LNCaP clone FGC (cell line): ENCODE measurements around the gene PLLP.
"Not testable (repeated sequence)": the region's sequence is repeated elsewhere in the genome, so short reads cannot be mapped to it uniquely, and the experiment has no call there.

ENCODE experiments used
- DNase-seq: peaks from one replicate; pipeline ENCODE4 v3.0.0-alpha.2; 2011; ENCODE audit warnings: low read depth
- H3K4me3 ChIP-seq: 2 replicates; pipeline ENCODE4 v1.5.1; 2011; ENCODE audit warnings: mild to moderate bottlenecking, low read depth, low read length, control low read depth
- CTCF ChIP-seq: IDR thresholded peaks from 2 replicates; pipeline ENCODE4 v1.5.1; 2012; ENCODE audit warnings: mild to moderate bottlenecking; ENCODE audit not compliant: control insufficient read depth, insufficient read depth; ENCODE audit errors: extremely low read depth

The PLLP gene

GRCh38 chr16:57273359-57273758, 11.1 kb downstream of the PLLP start:
- H3K4me3 ChIP-seq = no peak overlapping the region
- no peak for DNase-seq
- TF ChIP-seq CTCF = no peak

DNA sequence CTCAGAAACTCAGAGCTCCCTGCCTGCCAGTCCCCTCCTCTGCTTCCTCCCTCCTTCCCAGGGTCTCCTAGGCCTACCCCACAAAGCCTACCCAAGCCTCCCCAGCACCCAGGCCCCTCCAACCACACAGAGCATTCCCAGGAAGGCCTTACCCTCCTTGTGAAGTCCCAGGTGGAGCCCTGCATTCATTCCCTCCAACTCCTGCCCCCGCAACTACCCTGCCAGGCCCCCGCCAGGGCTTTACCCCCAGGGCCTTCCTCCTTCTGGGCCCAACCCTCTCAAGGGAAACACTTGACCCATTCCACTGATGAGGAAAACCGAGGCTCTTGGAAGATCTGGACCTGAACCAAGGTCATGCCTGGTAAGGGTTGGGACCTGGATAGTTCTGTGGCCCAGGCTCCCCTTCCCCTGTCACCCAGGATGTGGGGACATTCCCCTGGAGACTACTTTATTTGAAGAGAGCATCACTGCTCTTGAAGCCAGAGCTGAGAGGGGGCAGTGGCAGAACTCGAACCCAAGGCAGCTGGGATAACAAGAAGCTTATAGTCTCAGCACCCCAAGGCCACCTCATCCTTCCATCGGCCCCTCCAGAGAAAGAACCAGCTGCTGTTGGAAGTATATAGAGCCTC, 12.5 kb downstream of the PLLP start:
- no peak overlapping the region for H3K4me3 ChIP-seq
- no peak for TF ChIP-seq CTCF

DNA sequence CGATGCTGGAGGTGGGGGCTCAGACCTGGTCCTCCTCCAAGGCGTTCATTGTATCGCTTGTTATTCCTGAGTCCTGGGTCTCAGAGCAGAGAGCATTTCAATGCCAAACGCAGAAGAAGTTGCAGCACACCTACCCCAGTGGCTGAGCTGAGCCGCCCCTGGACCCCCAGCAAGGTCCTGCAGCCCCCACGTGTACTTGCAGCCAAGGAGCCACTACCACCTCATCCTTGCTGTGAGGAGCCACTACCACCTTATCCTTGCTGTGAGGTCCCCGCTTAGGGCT, 13.5 kb downstream of the PLLP start:
- TF ChIP-seq CTCF = no peak
- no peak overlapping the region for H3K4me3 ChIP-seq
- DNase-seq = no peak

More for the DNA sequence above, 12.5 kb downstream of the PLLP start:
- no peak for DNase-seq

GRCh38 chr16:57270221-57271062, 14.0 kb downstream of the PLLP start:
- H3K4me3 ChIP-seq = no peak overlapping the region
- no peak for TF ChIP-seq CTCF
- no peak for DNase-seq

DNA sequence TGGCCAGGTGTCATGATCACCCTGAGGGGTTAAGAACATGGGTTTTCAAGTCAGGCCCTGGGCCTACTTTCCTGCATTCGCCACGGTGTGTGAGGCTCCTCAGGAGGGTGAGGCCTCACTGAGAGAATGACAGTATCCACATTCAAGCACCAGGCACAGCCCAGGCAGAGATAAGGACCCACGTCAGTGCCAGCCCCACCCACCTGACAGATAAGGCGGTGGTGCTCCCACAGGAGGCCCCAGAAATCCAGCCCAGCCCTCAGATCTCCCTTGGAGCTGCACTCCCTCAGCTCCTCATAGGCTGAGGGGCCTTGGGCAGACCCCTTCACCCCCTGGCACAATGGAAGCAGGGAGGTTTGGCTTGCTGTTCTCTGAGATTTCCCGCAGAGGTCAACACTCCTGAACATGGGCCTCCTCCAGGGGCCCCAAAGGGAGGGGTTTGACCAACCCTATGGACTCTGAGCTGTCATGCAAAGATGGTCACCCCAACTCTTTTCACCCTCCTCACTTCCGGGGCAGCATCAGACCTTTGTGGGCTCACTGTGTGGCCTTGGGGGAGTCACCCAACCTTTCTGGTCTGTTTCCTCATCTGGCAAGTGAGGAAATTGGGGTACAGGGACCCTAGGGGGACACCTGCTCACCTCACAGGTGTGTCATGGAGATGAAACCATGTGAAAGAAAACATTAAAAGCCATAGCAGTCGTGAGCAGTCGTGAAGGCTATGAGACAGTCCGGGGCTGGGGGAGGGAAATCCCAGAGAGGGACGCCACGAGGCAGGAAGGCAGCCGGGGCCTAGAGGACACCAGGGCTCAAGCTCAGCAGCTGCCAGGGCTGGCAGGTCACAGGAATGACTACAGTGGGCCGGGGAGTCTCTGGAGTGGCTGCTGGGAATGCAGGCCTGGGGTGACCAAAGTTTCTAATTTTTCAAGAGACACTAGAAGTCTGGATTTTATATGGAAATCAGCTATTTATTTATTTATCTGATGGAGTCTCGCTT, 15.4 kb downstream of the PLLP start:
- no peak for DNase-seq
- no peak for TF ChIP-seq CTCF
- no peak overlapping the region for H3K4me3 ChIP-seq

DNA sequence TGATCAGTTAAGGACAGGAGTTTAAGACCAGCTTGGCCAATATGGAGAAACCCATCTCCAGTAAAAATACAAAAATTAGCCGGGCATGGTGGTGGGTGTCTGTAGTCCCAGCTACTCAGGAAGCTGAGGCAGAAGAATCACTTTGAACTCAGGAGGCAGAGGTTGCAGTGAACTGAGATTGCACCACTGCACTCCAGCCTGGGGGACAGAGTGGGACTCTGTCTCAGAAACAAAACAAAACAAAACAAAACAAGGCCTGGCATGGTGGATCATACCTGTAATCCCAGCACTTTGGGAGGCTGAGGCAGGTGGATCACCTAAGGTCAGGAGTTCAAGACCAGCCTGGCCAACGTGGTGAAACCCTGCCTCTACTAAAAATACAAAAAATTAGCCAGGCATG, 17.1 kb downstream of the PLLP start:
- not testable (repeated sequence) for H3K4me3 ChIP-seq, DNase-seq
